DMS79 treated with DMSO at 0.1 percent for 48 hours (cell line): ENCODE data around the gene TUBB1.

Source experiments
- DNase-seq: peaks from one replicate; lab custom pipeline; 2025; lab: John Stamatoyannopoulos, UW

Gene TUBB1

DNA sequence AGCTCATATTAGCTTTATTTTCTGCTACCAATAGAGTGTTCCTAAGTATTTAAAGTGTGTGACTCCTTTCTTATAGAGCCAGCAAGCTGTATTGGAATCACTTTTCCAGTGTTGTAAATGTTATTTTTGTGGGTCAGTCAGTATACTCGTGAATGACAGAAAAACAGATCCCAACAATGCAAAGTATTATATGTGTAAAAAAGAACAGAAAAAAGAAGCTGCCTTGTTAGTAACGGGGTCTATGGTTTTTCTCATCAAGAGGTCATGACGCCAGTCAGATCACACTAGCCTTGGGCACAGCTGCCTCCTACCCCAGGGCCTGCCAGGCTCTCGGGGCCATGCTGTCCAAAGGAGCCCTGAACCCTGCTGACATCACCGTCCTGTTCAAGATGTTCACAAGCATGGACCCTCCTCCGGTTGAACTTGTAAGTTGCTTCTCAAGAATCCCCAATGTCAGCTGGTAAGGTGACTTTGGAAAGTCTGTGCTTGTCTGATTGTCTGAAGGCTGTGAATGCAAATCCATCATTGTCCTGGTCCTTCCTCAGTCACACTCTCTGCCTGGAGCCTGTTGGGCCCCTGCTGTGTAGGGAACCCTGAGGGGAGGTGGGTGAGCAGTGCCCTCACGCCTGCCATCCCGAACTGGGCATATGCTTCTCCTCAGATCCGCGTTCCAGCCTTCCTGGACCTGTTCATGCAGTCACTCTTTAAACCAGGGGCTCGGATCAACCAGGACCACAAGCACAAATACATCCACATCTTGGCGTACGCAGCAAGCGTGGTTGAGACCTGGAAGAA is 28.4 kb upstream of the TUBB1 start:
- no peak for DNase-seq

DNA sequence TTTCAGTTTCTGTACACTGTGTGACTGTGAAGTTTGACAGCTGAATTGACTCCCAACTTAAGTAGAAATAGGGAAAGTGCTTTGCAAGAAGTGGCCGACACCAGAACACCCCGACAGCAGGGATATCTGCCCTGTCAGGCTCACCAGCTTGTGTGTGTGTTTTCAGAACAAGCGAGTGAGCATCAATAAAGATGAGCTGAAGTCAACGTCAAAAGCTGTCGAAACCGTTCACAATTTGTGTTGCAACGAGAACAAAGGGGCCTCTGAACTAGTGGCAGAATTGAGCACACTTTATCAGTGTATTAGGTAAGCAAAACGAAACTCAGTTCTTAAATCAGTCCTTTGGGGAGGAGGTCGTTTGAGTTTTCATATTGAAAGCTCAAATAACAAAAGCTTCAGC is 27.5 kb upstream of the TUBB1 start:
- no peak for DNase-seq

DNA sequence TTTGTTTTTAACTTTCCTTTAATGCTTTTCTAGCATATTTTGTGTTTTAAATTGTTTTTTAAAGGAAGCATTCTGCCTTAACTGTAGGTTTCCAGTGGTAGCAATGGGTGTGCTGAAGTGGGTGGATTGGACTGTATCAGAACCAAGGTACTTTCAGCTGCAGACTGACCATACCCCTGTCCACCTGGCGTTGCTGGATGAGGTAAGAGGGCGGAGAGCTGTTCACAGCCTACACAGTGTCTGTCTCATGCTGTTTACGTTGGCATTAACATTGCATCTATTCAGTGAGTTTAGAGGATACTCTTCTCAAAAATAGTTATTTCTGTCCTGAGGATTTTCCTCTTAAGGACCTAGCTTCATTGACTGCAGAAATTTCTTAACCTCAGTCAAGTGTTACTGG is 26.3 kb upstream of the TUBB1 start:
- DNase-seq, result no peak

DNA sequence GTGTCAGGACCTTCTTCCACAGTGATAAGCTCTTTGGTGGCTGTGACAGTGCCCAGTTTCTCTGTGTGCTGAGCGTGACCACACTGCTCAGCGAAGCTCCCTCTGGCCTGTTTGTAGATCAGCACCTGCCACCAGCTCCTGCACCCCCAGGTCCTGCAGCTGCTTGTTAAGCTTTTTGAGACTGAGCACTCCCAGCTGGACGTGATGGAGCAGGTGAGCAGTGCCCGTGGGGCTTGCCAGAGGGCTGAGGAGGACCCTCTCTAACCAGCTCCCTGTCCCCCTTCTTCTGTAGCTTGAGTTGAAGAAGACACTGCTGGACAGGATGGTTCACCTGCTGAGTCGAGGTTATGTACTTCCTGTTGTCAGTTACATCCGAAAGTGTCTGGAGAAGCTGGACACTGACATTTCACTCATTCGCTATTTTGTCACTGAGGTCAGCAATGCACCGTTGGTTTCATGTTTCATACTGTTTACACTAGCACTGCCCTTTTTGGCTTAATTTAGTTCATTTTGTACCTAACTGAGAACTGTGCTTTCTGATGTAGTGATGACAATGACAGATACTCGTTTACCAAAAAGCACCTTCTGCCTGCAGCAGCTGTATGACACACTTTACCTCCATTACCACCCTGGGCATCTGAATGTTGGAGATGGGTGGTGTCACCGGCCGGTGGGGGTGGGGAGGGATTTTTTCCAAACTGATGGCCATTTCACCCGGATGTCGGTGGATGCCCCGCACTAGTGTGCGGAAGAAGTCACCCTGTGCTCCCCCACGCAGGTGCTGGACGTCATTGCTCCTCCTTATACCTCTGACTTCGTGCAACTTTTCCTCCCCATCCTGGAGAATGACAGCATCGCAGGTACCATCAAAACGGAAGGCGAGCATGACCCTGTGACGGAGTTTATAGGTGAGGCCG is 25.6 kb upstream of the TUBB1 start:
- DNase-seq, result no peak

DNA sequence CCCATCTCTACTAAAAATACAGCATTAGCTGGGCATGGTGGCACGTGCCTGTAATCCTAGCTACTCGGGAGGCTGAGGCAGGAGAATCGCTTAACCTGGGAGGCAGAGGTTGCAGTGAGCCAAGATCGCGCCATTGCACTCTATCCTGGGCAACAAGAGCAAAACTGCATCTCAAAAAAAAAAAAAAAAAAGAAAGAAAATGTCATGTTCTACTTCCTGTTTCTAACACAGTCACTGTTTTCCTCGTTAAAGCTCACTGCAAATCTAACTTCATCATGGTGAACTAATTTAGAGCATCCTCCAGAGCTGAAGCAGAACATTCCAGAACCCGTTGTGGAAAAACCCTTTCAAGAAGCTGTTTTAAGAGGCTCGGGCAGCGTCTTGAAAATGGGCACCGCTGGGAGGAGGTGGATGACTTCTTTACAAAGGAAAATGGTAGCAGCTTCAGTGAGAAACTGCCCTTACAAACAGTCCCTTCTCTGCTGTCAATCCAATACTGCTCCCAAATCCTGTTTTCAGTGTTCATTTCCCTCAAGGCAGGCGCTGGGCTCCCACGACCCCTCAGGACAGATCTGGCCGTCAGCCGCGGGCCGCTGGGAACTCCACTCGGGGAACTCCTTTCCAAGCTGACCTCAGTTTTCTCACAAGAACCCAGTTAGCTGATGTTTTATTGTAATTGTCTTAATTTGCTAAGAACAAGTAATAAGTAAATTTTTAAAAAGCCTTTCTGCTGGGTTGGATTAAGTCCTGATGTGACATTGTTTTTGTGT is 24.7 kb upstream of the TUBB1 start:
- DNase-seq, result no peak

DNA sequence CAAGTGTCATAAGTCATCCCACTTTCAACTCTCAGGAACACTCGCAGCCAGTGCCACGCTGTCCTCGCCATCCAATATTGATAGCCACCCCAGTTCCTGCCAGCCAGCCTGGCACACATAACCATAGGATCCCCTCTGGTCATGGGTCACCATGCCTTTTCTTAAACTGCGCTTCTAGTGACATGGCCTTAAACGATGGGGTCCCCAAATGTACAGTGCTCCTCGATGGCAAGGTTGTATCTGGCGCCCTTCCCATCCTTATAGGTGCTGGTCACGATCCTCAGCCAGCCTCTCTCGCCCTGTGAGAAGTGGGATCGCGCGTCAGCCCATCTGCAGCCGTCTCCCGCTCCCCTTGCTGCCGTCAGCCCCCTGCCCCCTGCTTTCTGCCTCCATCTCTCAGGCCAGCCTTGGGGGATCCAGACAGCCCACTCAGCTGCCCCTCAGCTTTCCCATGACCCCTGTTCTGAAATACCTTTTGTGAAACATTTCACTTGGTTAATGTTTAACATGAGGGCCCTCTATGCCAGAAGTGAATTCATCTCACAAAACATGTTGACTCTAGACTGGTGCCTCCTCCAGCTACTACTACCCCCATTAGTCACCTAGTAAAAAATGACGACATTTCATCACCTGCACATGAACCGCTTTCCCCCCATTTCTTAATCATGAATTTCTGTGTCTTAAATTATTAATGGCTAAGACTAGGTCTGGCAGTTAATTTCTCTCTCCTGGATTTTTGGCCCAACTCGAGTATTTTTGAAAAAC is 23.6 kb upstream of the TUBB1 start:
- no peak for DNase-seq

DNA sequence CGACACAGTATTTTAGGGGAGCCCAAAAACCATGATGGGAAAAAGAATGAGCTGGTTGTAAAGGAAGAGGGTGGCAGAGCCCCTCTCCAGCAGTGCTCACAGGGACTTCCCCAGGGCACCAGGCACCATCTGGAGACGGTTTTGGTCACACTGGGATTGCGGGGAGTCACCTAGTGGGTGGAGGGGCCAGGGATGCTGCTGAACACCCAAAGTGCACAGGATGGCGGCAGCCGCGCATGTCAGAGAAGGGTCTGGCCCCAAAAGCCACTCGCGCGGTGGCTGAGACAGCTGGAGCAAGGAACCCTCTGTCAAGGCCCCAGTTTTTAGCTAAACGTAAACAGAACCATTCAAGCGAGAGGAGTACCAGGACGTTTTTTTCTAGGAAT is 23.0 kb upstream of the TUBB1 start:
- DNase-seq, result no peak

DNA sequence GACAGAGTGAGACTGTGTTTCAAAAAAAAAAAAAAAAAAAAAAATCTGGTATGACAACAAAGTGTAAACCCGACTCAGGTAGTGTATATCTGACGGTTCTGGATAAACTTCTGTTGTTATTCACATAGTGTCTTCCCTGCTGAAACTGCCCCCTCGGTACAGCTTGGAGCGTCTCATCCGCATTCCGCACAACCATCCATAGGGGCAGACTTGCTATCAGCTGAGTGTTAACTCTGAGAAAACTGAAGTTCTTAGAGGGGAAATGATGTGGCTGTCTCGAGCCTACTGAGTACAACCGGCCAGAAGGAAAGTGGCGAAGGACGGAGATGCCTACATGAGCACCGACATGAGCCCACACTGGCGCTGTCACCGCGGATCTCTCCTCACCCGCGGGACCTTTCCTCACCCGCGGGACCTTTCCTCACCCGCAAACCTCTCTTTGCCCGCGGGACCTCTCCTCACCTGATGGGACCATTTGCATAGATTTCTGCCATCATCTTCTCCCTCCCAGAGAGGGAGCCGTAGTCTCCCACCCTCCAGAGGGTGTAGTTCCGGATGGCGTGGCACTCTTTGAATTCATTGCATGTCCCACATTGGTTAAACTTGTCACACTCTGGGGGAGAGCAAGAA is 22.0 kb upstream of the TUBB1 start:
- no peak for DNase-seq

DNA sequence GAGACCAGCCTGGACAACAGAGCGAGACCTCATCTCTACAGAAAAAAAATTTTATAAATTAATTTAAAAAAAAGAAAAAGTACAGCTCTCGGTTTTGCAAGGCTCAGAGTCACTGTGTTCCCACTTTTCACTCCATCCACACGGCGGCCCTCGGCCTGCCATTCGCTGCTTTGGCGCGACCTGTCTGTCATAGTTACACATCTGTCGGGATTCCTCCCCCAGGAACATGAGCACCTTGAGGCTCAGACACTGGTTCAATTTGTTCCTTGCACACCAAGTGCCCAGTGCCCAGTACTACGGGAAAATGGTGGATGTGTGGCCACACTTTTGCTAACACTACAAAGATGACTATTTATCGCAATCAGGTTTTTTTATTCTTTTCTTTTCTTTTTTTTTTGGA is 20.6 kb upstream of the TUBB1 start:
- no peak for DNase-seq

DNA sequence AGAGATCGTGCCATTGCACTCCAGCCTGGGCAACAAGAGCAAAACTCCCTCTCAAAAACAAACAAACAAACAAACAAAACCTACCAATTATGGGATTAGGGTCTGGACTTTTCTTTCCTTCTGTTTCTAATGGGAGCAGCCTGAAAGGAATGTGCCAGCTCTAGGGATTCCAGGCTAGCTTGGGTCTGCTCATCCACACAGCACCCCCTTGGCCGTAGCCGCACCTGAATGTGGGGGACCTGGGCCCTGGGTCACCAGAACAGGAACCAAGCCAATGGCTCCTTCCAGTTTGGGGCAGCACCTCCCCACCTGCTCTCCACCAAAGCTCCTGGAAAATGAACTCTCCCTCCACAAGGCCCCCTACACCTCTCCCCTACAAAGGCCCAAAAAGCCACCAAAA is 18.9 kb upstream of the TUBB1 start:
- no peak for DNase-seq

DNA sequence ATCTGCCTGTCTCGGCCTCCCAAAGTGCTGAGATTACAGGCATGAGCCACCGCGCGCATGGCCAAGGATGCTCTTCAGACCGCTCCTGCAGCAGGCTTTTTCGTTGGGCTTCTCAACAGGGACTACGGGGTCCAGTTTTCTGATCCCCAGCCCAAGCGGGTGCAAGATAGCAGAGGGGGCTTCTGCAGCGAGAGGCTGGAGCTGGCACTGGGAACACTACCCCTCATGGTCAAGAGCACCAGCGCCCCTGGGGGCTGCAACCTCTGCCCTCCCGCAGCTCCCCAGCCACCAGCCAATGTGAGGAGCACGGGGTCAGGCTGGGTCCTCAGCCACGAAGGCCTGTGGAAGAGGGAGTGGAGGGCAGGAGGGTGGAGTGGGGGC is 18.2 kb upstream of the TUBB1 start:
- no peak for DNase-seq

DNA sequence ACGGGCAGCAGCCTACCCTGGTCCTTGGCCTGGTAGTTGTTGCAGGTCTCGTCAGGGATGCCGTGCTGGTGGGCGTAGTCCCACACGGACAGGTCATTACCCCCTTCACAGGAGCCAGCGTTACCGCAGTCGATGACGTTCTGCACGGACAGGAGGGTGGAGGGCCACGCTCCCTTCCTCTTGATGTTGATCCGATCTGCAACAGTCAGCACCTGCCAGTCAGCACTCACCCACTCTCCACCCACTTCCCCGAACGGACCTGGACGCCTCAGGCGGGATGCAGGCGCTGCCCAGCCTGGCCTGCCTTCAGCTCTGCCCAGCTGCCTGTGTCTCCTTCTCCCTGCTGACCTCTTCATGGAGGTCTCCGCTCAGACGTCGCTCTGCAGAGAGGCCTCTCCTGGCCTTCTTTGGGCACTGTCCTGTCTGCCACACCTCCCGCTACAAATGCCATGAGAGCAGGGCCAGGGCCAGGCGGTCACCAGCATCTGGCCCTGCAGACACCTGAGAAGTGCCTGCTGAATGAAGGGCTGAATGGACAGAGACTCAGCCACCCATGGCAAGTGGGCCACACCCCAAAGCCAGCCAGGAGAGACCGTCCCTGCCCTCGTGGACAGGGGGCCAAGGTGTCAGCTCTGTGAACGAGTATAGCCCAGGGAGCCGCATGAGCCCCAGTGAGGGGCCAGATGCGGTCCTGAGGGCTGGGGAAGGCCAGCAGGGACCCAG is 17.6 kb upstream of the TUBB1 start:
- no peak for DNase-seq

DNA sequence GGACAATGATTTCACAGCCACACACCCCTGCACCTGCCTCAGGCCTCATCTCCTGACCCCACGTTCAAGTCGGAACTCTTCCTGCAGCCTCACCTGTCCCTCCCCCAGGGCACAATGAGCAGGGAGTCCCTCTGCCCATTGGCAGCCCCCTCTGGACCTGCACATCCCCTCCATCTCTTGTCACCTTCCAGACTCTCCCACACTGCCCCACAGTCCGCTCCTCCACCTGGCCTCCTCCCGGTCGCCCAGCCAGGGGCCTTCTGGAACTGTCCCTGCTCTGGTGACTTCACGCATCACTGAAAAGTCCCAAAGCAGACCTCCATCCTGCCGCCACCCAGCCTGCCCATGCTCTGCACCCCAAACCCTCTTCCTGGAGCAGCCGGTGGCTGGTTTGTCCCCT is 16.8 kb upstream of the TUBB1 start:
- DNase-seq, result no peak

DNA sequence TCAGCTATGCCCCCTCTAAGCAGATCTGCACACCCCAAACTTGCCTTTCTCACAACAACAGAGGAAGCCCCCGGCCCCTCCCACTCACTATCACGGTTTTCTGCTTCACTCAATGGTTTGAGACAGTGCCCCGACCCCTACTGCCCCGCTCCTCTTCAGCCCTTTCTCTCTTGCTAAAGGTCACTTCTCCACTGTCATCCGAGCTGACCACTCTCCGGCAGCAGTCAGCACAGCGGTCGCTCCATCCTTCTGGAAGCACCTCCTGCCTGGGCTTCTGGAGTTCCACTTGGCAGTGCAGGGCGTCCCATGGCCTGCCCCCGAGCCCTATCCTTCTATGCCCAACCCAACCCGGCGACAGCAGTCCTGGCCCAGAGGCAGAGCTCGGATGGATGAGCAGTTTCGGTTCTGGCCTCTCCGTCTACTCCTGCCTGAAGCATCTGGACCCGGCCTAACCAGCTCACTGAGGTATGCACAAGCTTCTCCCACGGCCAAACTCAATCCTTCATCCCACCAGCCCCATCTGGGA is 16.3 kb upstream of the TUBB1 start:
- no peak for DNase-seq

DNA sequence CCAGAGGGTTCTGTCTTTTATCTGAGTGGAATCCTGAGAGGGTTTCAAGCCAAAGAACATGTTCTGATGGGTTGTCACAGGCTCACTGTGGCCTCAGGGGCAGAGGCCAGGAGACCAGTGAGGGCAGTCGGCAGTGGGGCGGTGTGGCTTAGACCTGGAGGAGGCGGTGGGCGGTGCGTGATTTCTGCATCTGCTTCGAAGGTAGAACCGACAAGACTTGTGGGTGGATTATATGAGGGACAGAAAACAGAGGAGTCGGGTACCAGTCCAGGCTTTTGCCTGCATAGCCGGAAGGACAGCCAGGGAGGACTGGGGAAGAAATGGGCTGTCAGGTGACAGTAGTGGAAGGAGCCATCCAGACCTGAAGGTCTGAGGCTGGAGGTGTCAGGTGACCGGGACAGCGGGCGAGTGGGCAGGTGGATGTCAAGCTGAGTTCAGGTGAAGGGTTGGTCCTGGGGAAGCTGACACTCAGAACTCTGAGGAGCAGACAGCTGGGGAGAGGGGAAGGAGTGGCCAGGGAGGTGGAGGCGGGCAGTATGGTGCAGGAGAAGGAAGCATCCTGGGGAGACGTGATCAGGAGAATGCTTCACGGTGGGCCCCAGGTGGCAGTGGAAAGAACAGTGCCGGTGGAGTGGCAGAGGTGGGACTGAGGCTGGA is 15.3 kb upstream of the TUBB1 start:
- no peak for DNase-seq

DNA sequence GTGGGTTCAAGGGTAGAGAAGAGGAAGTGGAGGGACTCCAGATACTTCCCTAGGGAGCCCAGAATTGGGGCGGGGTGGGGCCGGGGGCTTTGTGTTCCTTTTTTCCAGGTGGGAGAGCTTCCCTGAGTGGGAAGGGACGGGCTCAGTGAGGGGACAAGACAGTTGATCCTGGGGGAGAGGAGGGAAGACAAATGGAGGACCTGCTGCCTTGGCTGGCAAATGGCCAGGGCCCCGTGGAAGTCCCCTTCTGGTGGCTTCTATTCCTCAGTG is 14.8 kb upstream of the TUBB1 start:
- DNase-seq, result no peak

DNA sequence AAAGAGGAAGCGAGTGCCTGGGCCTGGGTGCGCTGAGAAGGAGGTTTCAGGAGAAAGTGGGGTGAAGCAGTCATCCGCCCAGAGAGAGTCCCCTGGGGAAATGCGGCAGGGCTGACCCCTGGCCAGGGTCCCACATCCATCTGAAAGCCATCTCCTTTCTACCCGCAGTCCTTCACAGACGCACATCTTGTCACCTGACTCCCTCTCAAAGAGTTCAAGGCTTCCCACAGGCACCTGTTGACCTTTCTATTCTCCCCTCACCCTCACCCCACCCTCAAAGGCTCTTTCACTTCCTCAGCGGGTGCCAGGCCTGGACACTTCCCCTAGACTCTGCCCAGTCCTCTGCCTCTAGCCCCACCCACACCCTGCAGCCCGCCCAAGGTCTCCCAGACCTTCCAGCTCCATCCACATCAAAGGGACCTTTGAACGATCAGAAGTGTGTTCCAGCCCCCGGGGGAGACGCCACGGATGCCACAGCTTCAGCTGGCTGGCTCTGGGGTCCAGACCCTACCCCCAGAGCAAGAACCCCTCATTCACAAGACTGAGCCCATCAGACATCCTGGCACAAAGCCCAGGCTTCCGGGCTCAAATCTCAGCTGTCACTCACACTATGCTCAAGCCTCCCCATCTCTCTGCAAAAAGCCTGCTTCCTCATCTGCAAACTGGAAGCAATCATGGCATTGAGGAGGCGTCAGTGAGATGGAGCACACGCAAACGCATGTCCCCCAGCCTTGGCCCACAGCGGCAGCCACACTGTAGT is 14.3 kb upstream of the TUBB1 start:
- DNase-seq, result no peak

DNA sequence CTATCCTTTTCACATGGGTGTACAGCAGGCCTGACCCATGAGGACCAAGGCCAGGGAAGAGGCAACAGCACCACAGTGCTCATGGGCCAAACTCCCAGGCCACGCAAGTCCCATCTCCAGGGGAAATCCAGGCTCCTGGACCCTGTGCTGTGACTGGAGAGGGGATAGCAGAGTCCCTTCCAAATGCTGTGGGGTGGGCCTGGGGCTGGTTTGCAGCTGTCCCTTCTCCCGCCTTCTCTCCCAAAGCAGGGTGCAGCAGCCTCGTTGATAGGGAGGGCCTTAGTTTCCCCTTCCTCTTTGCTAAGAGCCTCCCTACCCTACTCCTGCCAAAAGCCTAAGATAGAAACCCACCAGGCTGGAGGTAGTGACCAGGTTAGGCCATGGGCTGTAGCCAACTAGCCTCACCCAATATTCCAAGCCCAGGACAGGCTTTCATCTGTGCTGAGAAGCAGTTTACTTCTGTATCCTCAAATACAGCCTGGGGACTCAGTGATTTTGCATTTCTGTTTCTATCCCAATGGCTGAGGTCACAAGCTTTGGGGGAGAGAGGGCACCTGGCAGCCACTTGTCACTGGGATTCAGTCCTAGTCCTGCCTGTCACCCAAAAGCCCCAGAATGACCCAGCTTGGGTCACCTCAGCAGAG is 13.6 kb upstream of the TUBB1 start:
- DNase-seq, result no peak
